DMS 273 (cell line): ENCODE data around the gene PRAC2.

ENCODE experiments used
- DNase-seq: peaks from one replicate; lab custom pipeline; 2025; ENCODE audit not compliant: unreplicated experiment; lab: John Stamatoyannopoulos, UW

The PRAC2 gene

GRCh38 chr17:48752399-48753288, 29.7 kb downstream of the PRAC2 start:
- DNase-seq: no peak

- no peak for DNase-seq
Measured at GRCh38 chr17:48753794-48754499, 31.0 kb downstream of the PRAC2 start.

- no peak for DNase-seq
Measured at GRCh38 chr17:48754500-48755261, 31.7 kb downstream of the PRAC2 start.

- DNase-seq: no peak
Measured at GRCh38 chr17:48755356-48755755, 32.4 kb downstream of the PRAC2 start.

- no peak for DNase-seq
Measured at GRCh38 chr17:48756830-48757251, 33.9 kb downstream of the PRAC2 start.

GRCh38 chr17:48757524-48757961, 34.6 kb downstream of the PRAC2 start:
- no peak for DNase-seq

GRCh38 chr17:48759288-48759687, 36.3 kb downstream of the PRAC2 start:
- no peak for DNase-seq

- no peak for DNase-seq
Measured at GRCh38 chr17:48760411-48760810, 37.4 kb downstream of the PRAC2 start.

- DNase-seq: no peak
Measured at GRCh38 chr17:48761114-48761513, 38.1 kb downstream of the PRAC2 start.

- DNase-seq: no peak
Measured at GRCh38 chr17:48767263-48767774, 44.3 kb downstream of the PRAC2 start.

GRCh38 chr17:48769009-48769675, 46.2 kb downstream of the PRAC2 start:
- no peak for DNase-seq

- DNase-seq: no peak
Measured at GRCh38 chr17:48770954-48771353, 48.0 kb downstream of the PRAC2 start.

- no peak for DNase-seq
Measured at GRCh38 chr17:48773245-48773644, 50.3 kb downstream of the PRAC2 start.
